ENCODE data around the gene PCDHA13. TPM values are rescaled to one million over a fixed set of nuclear protein-coding genes. Genes with fewer than 3 reads are reported as not detected.

The PCDHA13 gene
- total and polyA plus RNA-seq, 2 of the 4 experiments (the other 2 are of a cell fraction), result not detected

DNA sequence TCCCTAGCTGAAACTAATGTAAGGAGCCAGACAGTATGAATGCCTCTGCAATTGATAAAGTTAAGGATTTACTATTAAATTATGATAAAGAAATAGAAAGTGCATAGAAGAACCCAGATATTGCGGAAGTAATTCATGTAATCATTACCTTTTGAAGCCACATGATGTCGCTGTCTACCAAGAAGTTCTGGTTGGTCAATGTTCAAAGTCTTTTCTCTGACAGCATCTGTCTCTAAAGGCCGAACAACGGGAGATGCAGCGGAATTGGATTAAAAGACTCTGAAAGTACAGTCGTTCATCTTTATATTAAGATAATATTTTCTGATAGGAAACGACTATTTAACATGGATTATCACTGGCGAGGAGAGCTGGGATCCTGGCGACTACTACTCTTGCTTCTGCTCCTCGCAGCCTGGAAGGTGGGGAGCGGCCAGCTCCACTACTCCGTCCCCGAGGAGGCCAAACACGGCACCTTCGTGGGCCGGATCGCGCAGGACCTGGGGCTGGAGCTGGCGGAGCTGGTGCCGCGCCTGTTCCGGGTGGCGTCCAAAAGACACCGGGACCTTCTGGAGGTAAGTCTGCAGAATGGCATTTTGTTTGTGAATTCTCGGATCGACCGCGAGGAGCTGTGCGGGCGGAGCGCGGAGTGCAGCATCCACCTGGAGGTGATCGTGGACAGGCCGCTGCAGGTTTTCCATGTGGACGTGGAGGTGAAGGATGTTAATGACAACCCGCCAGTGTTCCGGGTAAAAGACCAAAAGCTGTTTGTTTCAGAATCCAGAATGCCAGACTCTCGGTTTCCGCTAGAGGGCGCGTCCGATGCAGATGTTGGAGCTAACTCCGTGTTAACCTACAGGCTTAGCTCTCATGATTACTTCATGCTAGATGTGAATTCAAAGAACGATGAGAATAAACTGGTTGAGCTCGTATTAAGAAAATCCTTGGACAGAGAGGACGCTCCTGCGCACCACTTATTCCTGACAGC, 40.7 kb upstream of the PCDHA13 start, which contains the start of gene PCDHA8:
Gene PCDHA8 (plus strand): TSS at position 210 of the 985 bp plus-strand sequence. CDS start 135 bp downstream, at position 345.
- Histone ChIP-seq H3K9ac (ENCODE audit: low read depth, low read length) (no peak within 1 kb of the TSS), H3K4me3 (ENCODE audit: insufficient read depth, low read depth, low read length) (no peak within 1 kb of the TSS), H2BK5ac (ENCODE audit: low read depth, low read length, poor library complexity, severe bottlenecking) (no peak within 1 kb of the TSS), H3K18ac (ENCODE audit: low read depth, low read length) (no peak within 1 kb of the TSS), H4K5ac (ENCODE audit: low read depth, low read length) (no peak within 1 kb of the TSS), H2AFZ (replicated peaks; ENCODE audit: low read length, poor library complexity) (no peak within 1 kb of the TSS), H2BK120ac (ENCODE audit: low read depth, low read length) (no peak within 1 kb of the TSS), H3K36me3 (ENCODE audit: control insufficient read depth, insufficient read depth, low read length) (no peaks in the 10 kb centered on the region), H2AK9ac (replicated peaks; ENCODE audit: low read depth, low read length, poor library complexity) (no peak within 1 kb of the TSS), H3K4ac (ENCODE audit: low read depth, low read length) (no peak within 1 kb of the TSS), H3K14ac (replicated peaks; ENCODE audit: low read depth, low read length) (no peak within 1 kb of the TSS), H2BK20ac (ENCODE audit: low read depth, low read length) (no peak within 1 kb of the TSS), H3K4me2 (ENCODE audit: low read depth, low read length) (no peak within 1 kb of the TSS), H3K27me3 (ENCODE audit: control insufficient read depth, insufficient read depth, low read length) (no peaks in the 10 kb centered on the region), H3K9me1 (ENCODE audit: insufficient read depth, low read length) (no peaks in the 10 kb centered on the region), H3K9me3 (ENCODE audit: control insufficient read depth, insufficient read depth, low read length) (peaks cover 17% of the 10 kb centered on the region), H2BK15ac (ENCODE audit: low read depth, low read length) (no peak within 1 kb of the TSS), H4K91ac (ENCODE audit: insufficient read depth, low read depth, low read length) (no peak within 1 kb of the TSS), H4K8ac (ENCODE audit: low read depth in 2 of 2, low read length in 2 of 2) (no peak within 1 kb of the TSS), H4K20me1 (ENCODE audit: insufficient read depth, low read length) (no peaks in the 10 kb centered on the region), H2AK5ac (ENCODE audit: low read depth, low read length) (no peak within 1 kb of the TSS), H3K79me1 (ENCODE audit: low read depth in 1 of 2, low read length in 2 of 2) (no peaks in the 10 kb centered on the region), H3K27ac (ENCODE audit: insufficient read depth, low read length) (no peak within 1 kb of the TSS), H3K23ac (ENCODE audit: low read depth, low read length) (no peak within 1 kb of the TSS), H3K4me1 (ENCODE audit: control insufficient read depth, insufficient read depth, low read length) (no peaks in the 10 kb centered on the region), H3K56ac (ENCODE audit: extremely low read depth, insufficient read depth, low read length) (no peak within 1 kb of the TSS)
- ATAC-seq (ENCODE audit: low read depth) (no peak), DNase-seq (no peak)
- ChIA-PET POLR2A (ENCODE audit: unreplicated experiment) (no interaction called here), CTCF (no interaction called here)
- TF ChIP-seq CHD1 (IDR thresholded peaks at IDR 0.05; ENCODE audit: low read depth, low read length) (no peak), RFX5 (IDR thresholded peaks at IDR 0.05; ENCODE audit: low read depth, low read length) (no peak)
- TF ChIP-seq, protein P1, sequence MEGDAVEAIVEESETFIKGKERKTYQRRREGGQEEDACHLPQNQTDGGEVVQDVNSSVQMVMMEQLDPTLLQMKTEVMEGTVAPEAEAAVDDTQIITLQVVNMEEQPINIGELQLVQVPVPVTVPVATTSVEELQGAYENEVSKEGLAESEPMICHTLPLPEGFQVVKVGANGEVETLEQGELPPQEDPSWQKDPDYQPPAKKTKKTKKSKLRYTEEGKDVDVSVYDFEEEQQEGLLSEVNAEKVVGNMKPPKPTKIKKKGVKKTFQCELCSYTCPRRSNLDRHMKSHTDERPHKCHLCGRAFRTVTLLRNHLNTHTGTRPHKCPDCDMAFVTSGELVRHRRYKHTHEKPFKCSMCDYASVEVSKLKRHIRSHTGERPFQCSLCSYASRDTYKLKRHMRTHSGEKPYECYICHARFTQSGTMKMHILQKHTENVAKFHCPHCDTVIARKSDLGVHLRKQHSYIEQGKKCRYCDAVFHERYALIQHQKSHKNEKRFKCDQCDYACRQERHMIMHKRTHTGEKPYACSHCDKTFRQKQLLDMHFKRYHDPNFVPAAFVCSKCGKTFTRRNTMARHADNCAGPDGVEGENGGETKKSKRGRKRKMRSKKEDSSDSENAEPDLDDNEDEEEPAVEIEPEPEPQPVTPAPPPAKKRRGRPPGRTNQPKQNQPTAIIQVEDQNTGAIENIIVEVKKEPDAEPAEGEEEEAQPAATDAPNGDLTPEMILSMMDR (conservative IDR thresholded peaks at IDR 0.05; ENCODE audit: low read depth, low read length), result 0 out of 2 replicates have a peak, but pooled peaks have one; percentile 1
- in situ Hi-C loops (cut with MboI; ENCODE audit: low sequenced_read_pairs), result no loop called here
- intact Hi-C loops (cut with micrococcal nuclease), result no loop called here
- dilution Hi-C loops (cut with HindIII; ENCODE audit: low sequenced_read_pairs, unreplicated experiment), result no loop called here
- 11% methylated on average over 12 of the region's 47 CpGs; no CpG with 5 or more reads in 1 of the 2 experiments for WGBS, 2 experiments (ENCODE audit: extremely low coverage in 2 of 2, insufficient read length in 1 of 2)
- no TSS peak for BruUV-seq (replicated peaks)

All from IMR-90 (cell line).